Stimulated activated effector memory CD8-positive, alpha-beta T cell treated with anti-CD3 and anti-CD28 coated beads, Interleukin-12 subunit alpha, Interleukin-12 subunit beta, amount 100 ng/mL, for 72 hours (primary cell): ENCODE measurements around the gene FCN2.
A peak's percentile ranks its signal among the peaks of the same experiment; 100 is the strongest.

Source experiments
- ATAC-seq: fragments of 150-1000 bp; cut with Tn5 transposase; 2 replicates; pipeline ENCODE4 v1.10.0; 2021
- DNase-seq, 2 donors: peaks; one replicate each; pipeline ENCODE4 v3.0.0; 2021 to 2022; ENCODE audit warnings: low spot score in 2 of 2
- H3K27ac Mint-ChIP-seq: one replicate; pipeline ENCODE4 v1.8.0; 2022; ENCODE audit warnings: mild to moderate bottlenecking, mixed read lengths
- H3K36me3 Mint-ChIP-seq: one replicate; pipeline ENCODE4 v1.8.0; 2022; ENCODE audit warnings: mild to moderate bottlenecking, mixed read lengths
- H3K4me1 Mint-ChIP-seq: one replicate; pipeline ENCODE4 v1.8.0; 2022; ENCODE audit warnings: mixed read lengths
- H3K4me3 Mint-ChIP-seq: one replicate; pipeline ENCODE4 v1.8.0; 2022; ENCODE audit warnings: mild to moderate bottlenecking, mixed read lengths
- H3K9me3 Mint-ChIP-seq: one replicate; pipeline ENCODE4 v1.8.0; 2022; ENCODE audit warnings: mixed read lengths

The FCN2 gene

GRCh38 chr9:134841180-134841904 is 39.3 kb upstream of the FCN2 start:
- no peak for ATAC-seq
- DNase-seq: no peak
- H3K4me3 Mint-ChIP-seq: no peak overlapping the region
- H3K36me3 Mint-ChIP-seq: peaks cover 9% of the 10 kb centered on the region
- H3K27ac Mint-ChIP-seq: no peak overlapping the region
- H3K9me3 Mint-ChIP-seq: no peaks in the 10 kb centered on the region
- H3K4me1 Mint-ChIP-seq: no peaks in the 10 kb centered on the region

GRCh38 chr9:134842321-134842720 is 38.3 kb upstream of the FCN2 start:
- ATAC-seq (no peak), DNase-seq (no peak)
- no peak overlapping the region for H3K4me3 Mint-ChIP-seq
- H3K4me1 Mint-ChIP-seq: no peaks in the 10 kb centered on the region
- H3K27ac Mint-ChIP-seq: no peak overlapping the region
- peaks cover 9% of the 10 kb centered on the region for H3K36me3 Mint-ChIP-seq
- no peaks in the 10 kb centered on the region for H3K9me3 Mint-ChIP-seq

DNA sequence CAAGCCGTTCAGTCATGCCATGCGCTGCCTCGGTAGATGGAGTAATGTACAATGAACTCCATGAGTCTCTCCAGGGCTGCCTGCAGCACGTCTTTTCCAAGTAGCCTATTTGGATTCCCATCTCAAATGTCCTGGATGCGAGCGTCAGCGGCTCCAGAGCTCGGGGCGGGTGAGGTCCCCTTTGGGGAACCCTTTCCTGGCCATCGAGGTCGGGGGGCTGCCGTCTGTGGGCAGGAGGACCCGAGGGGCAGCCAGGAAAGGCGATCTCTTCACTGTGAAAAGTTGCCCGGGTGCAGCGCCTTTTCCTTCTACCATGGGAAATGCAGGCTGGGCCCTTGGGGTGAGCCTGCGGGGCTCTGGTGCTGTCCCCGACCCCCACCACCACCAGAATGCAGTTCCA is 36.9 kb upstream of the FCN2 start:
- Mint-ChIP-seq H3K4me1 (no peaks in the 10 kb centered on the region), H3K27ac (no peak overlapping the region), H3K4me3 (no peak overlapping the region), H3K9me3 (no peaks in the 10 kb centered on the region), H3K36me3 (peaks cover 9% of the 10 kb centered on the region)
- ATAC-seq (no peak), DNase-seq (no peak)

GRCh38 chr9:134844821-134845220 is 35.8 kb upstream of the FCN2 start:
- H3K4me1 Mint-ChIP-seq: no peaks in the 10 kb centered on the region
- H3K27ac Mint-ChIP-seq: no peak overlapping the region
- H3K36me3 Mint-ChIP-seq: peaks cover 9% of the 10 kb centered on the region
- DNase-seq (no peak), ATAC-seq (no peak)
- H3K4me3 Mint-ChIP-seq: no peak overlapping the region
- no peaks in the 10 kb centered on the region for H3K9me3 Mint-ChIP-seq

GRCh38 chr9:134846187-134846586 is 34.4 kb upstream of the FCN2 start:
- ATAC-seq (no peak), DNase-seq (no peak)
- no peaks in the 10 kb centered on the region for H3K9me3 Mint-ChIP-seq
- no peaks in the 10 kb centered on the region for H3K4me1 Mint-ChIP-seq
- no peak overlapping the region for H3K27ac Mint-ChIP-seq
- H3K4me3 Mint-ChIP-seq: no peak overlapping the region
- H3K36me3 Mint-ChIP-seq: peaks cover 9% of the 10 kb centered on the region

DNA sequence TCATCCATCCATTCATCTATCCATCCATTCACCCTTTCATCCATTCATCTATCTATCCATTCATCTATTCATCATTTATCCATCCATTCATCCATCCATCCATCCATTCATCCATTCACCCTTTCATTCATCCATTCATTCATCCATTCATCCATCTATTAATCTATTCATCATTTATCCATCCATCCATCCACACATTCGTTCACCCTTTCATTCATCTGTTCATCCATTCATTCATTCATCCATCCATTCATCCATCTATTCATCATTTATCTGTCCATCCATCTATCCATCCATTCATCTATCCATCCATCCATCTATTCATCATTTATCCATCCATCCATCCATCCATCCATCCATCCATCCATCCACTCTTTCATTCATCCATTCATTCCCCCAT is 33.9 kb upstream of the FCN2 start:
- H3K36me3 Mint-ChIP-seq: peaks cover 9% of the 10 kb centered on the region
- no peak overlapping the region for H3K27ac Mint-ChIP-seq
- no peak overlapping the region for H3K4me3 Mint-ChIP-seq
- no peaks in the 10 kb centered on the region for H3K9me3 Mint-ChIP-seq
- H3K4me1 Mint-ChIP-seq: no peaks in the 10 kb centered on the region
- ATAC-seq: no peak
- DNase-seq: no peak

DNA sequence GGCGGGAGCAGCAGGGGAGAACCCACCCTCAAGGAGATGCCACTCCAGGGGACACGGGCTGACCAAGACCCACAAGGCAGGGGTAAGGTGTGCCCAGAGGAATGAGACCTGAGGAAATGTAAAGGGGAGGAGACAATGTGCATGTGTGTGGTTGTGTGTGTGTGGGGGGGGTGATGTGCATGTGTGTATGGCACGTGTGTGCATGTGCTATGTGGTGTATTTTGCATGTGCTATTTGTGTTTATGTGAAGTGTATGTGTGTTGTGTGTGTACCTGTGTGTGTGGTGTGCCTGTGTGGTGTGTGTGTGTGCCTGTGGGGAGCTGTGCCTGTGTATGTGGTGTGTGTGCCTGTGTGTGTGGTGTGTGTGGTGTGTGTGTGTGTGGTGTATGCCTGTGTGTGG is 33.5 kb upstream of the FCN2 start:
- Mint-ChIP-seq H3K27ac (no peak overlapping the region), H3K36me3 (peaks cover 9% of the 10 kb centered on the region), H3K4me3 (no peak overlapping the region), H3K4me1 (no peaks in the 10 kb centered on the region), H3K9me3 (no peaks in the 10 kb centered on the region)
- ATAC-seq (no peak), DNase-seq (no peak)

- Mint-ChIP-seq H3K9me3 (no peaks in the 10 kb centered on the region), H3K4me3 (no peak overlapping the region), H3K4me1 (no peaks in the 10 kb centered on the region), H3K27ac (no peak overlapping the region), H3K36me3 (peaks cover 8% of the 10 kb centered on the region)
- ATAC-seq (peak; percentile 32), DNase-seq (no peak)
Observed at GRCh38 chr9:134847752-134848432, 32.7 kb upstream of the FCN2 start.

DNA sequence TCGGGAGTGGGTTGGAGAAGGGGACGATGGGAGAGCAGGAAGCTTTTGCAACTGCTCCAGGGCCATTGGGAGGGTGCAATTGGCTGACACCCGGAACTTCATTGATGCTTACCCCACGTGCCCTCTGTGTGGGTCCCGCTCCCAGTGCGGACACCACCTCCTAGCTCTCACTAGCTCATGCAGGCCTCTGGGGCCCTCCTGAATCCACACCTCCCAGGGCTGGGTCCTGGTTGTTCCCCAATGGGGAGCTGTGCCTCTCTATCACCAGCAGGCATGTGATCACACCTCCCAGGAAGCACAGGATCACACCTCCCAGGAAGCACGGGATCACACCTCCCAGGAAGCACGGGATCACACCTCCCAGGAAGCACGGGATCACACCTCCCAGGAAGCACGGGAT is 32.1 kb upstream of the FCN2 start:
- ATAC-seq (no peak), DNase-seq (no peak)
- H3K36me3 Mint-ChIP-seq: peaks cover 2% of the 10 kb centered on the region
- no peaks in the 10 kb centered on the region for H3K9me3 Mint-ChIP-seq
- H3K4me3 Mint-ChIP-seq: no peak overlapping the region
- no peak overlapping the region for H3K27ac Mint-ChIP-seq
- no peaks in the 10 kb centered on the region for H3K4me1 Mint-ChIP-seq

GRCh38 chr9:134850611-134851010 is 30.0 kb upstream of the FCN2 start:
- Mint-ChIP-seq H3K4me3 (no peak overlapping the region), H3K36me3 (no peaks in the 10 kb centered on the region), H3K9me3 (no peaks in the 10 kb centered on the region), H3K4me1 (no peaks in the 10 kb centered on the region), H3K27ac (no peak overlapping the region)
- ATAC-seq (no peak), DNase-seq (no peak)

- no peak for DNase-seq
- no peaks in the 10 kb centered on the region for H3K9me3 Mint-ChIP-seq
- peak; percentile 49 for ATAC-seq
Observed at GRCh38 chr9:134851020-134851419, 29.6 kb upstream of the FCN2 start.

GRCh38 chr9:134852906-134853654 is 27.5 kb upstream of the FCN2 start:
- Mint-ChIP-seq H3K4me3 (no peak overlapping the region), H3K36me3 (no peaks in the 10 kb centered on the region)
- ATAC-seq: no peak

More at GRCh38 chr9:134851020-134851419, 29.6 kb upstream of the FCN2 start:
- H3K27ac Mint-ChIP-seq: no peak overlapping the region
- no peaks in the 10 kb centered on the region for H3K36me3 Mint-ChIP-seq
- H3K4me1 Mint-ChIP-seq: no peaks in the 10 kb centered on the region
- no peak overlapping the region for H3K4me3 Mint-ChIP-seq

DNA sequence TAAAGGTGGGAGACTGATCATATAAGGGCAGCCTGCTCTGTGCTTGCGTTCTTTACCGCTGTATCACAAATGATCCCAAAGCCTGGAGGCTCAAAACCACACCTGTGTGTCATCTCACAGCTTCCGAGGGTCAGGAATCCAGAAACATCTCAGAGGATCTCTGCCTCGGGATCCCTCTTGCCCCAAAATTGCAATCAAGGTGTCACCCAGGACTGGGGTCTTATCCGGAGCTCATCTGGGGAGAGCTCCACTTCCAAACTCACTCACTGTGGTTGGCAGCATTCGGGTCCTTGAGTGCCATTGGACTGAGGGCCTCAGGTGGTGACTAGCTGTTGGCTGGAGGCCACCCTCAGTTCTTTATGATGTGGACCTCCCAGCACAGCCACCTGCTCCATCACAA is 26.7 kb upstream of the FCN2 start:
- ATAC-seq (no peak), DNase-seq (no peak)
- Mint-ChIP-seq H3K4me1 (peaks cover 21% of the 10 kb centered on the region), H3K36me3 (no peaks in the 10 kb centered on the region), H3K4me3 (no peak overlapping the region), H3K27ac (no peak overlapping the region), H3K9me3 (peaks cover 4% of the 10 kb centered on the region)

More at GRCh38 chr9:134852906-134853654, 27.5 kb upstream of the FCN2 start:
- H3K4me1 Mint-ChIP-seq: peaks cover 12% of the 10 kb centered on the region
- no peak for DNase-seq
- peaks cover 4% of the 10 kb centered on the region for H3K9me3 Mint-ChIP-seq
- H3K27ac Mint-ChIP-seq: no peak overlapping the region

- DNase-seq (no peak), ATAC-seq (no peak)
- peaks cover 4% of the 10 kb centered on the region for H3K9me3 Mint-ChIP-seq
- no peaks in the 10 kb centered on the region for H3K36me3 Mint-ChIP-seq
- no peak overlapping the region for H3K4me3 Mint-ChIP-seq
- peaks cover 22% of the 10 kb centered on the region for H3K4me1 Mint-ChIP-seq
- no peak overlapping the region for H3K27ac Mint-ChIP-seq
Observed at GRCh38 chr9:134854541-134854981, 26.0 kb upstream of the FCN2 start.

GRCh38 chr9:134855231-134855899 is 25.2 kb upstream of the FCN2 start:
- H3K9me3 Mint-ChIP-seq: peaks cover 4% of the 10 kb centered on the region
- H3K36me3 Mint-ChIP-seq: no peaks in the 10 kb centered on the region
- no peak overlapping the region for H3K4me3 Mint-ChIP-seq
- H3K4me1 Mint-ChIP-seq: peaks cover 22% of the 10 kb centered on the region
- no peak for DNase-seq
- no peak for ATAC-seq
- H3K27ac Mint-ChIP-seq: no peak overlapping the region
